ENCODE results near the gene ITPA. TPM values are rescaled to one million over a fixed set of nuclear protein-coding genes. Genes with fewer than 3 reads are reported as not detected.

ITPA gene
- total RNA-seq: 19.0 TPM
- long read RNA-seq, transcript ITPA-201 (8 exons, 1,185 nt): major isoform, 17 of 19 reads
- long read RNA-seq, partial matches to known transcripts: 1 of 19 reads
- long read RNA-seq, other reads (novel, unspliced or antisense): 0 of 19 reads

GRCh38 chr20:3209257-3209945 is at the start of gene ITPA:
Gene ITPA (plus strand): TSS chr20:3209498. CDS start chr20:3209552, 54 bp downstream.
- peak; percentile 67 for ATAC-seq (ENCODE audit: poor library complexity)
- intact Hi-C loops (cut with DNase I): no loop called here
- peak; percentile 72 for DNase-seq

- DNase-seq (no peak), ATAC-seq (ENCODE audit: poor library complexity) (no peak)
- intact Hi-C loops (cut with DNase I): no loop called here
Observed at GRCh38 chr20:3160418-3160817, 48.9 kb upstream of the ITPA start.

GRCh38 chr20:3161316-3162079 is 47.8 kb upstream of the ITPA start:
- intact Hi-C loops (cut with DNase I): no loop called here
- ATAC-seq (ENCODE audit: poor library complexity): no peak

GRCh38 chr20:3162080-3162611 is 47.2 kb upstream of the ITPA start:
- no peak for ATAC-seq (ENCODE audit: poor library complexity)
- no peak for DNase-seq
- intact Hi-C loops (cut with DNase I): no loop called here

More at GRCh38 chr20:3161316-3162079, 47.8 kb upstream of the ITPA start:
- no peak for DNase-seq

GRCh38 chr20:3163099-3164042 is 45.9 kb upstream of the ITPA start:
- intact Hi-C loops (cut with DNase I): no loop called here
- ATAC-seq (ENCODE audit: poor library complexity) (no peak), DNase-seq (no peak)

GRCh38 chr20:3164043-3164762 is 45.1 kb upstream of the ITPA start:
- intact Hi-C loops (cut with DNase I): no loop called here
- DNase-seq (no peak), ATAC-seq (ENCODE audit: poor library complexity) (no peak)

GRCh38 chr20:3164763-3165410 is 44.4 kb upstream of the ITPA start:
- intact Hi-C loops (cut with DNase I): no loop called here
- ATAC-seq (ENCODE audit: poor library complexity): no peak

GRCh38 chr20:3165473-3166337 is 43.6 kb upstream of the ITPA start:
- intact Hi-C loops (cut with DNase I): no loop called here
- ATAC-seq (ENCODE audit: poor library complexity) (no peak), DNase-seq (peak; percentile 81)

More at GRCh38 chr20:3164763-3165410, 44.4 kb upstream of the ITPA start:
- DNase-seq: no peak

GRCh38 chr20:3166338-3166912 is 42.9 kb upstream of the ITPA start:
- ATAC-seq (ENCODE audit: poor library complexity) (no peak), DNase-seq (no peak)
- intact Hi-C loops (cut with DNase I): no loop called here

- intact Hi-C loops (cut with DNase I): no loop called here
- no peak for DNase-seq
- ATAC-seq (ENCODE audit: poor library complexity): no peak
Observed at GRCh38 chr20:3166913-3167342, 42.4 kb upstream of the ITPA start.

- intact Hi-C loops (cut with DNase I): no loop called here
Observed at GRCh38 chr20:3167738-3168078, 41.6 kb upstream of the ITPA start.

GRCh38 chr20:3168079-3168828 is 41.0 kb upstream of the ITPA start:
- ATAC-seq (ENCODE audit: poor library complexity) (peak; percentile 64), DNase-seq (no peak)
- intact Hi-C loops (cut with DNase I): no loop called here

More at GRCh38 chr20:3167738-3168078, 41.6 kb upstream of the ITPA start:
- DNase-seq (no peak), ATAC-seq (ENCODE audit: poor library complexity) (no peak)

GRCh38 chr20:3168829-3169590 is 40.3 kb upstream of the ITPA start:
- DNase-seq (no peak), ATAC-seq (ENCODE audit: poor library complexity) (no peak)
- intact Hi-C loops (cut with DNase I): no loop called here

GRCh38 chr20:3171391-3172125 is 37.7 kb upstream of the ITPA start:
- DNase-seq (no peak), ATAC-seq (ENCODE audit: poor library complexity) (no peak)
- intact Hi-C loops (cut with DNase I): no loop called here
